GM12878 (cell line): ENCODE data around the gene PTAFR. TPM values are rescaled to one million over a fixed set of nuclear protein-coding genes. Genes with fewer than 3 reads are reported as not detected.

Source experiments
- BCL11A ChIP-seq: IDR thresholded peaks from 2 replicates; pipeline ENCODE4 v1.6.1; 2011; ENCODE audit warnings: low read depth, low read length
- CHD4 ChIP-seq: fragments of 200-600 bp; sonication (generic); IDR thresholded peaks from 2 replicates; pipeline ENCODE4 v1.6.1; 2016; ENCODE audit warnings: mild to moderate bottlenecking
- EP300 ChIP-seq, 2 experiments: fragments of 150-350 bp in 1 of 2; IDR thresholded peaks; 2 replicates each; pipeline ENCODE4 v1.6.1; 2011 to 2012; ENCODE audit warnings: low read depth in 2 of 2, low read length in 2 of 2, borderline replicate concordance in 1 of 2, improper control_type of control experiment in 1 of 2, inconsistent platforms in 1 of 2; ENCODE audit not compliant: control insufficient read depth in 1 of 2
- FOS ChIP-seq: IDR thresholded peaks from 3 replicates; pipeline ENCODE4 v1.6.1; 2011; ENCODE audit warnings: borderline replicate concordance; ENCODE audit not compliant: insufficient read length; ENCODE audit errors: extremely low read depth
- JUND ChIP-seq: IDR thresholded peaks from 2 replicates; pipeline ENCODE4 v1.6.1; 2012; ENCODE audit warnings: low read depth, mild to moderate bottlenecking, low read length, improper control_type of control experiment, moderate library complexity
- MEF2B ChIP-seq: fragments of 450-650 bp; IDR thresholded peaks from 2 replicates; pipeline ENCODE4 v1.6.1; 2018; ENCODE audit warnings: mild to moderate bottlenecking, moderate library complexity; ENCODE audit not compliant: partially characterized antibody, poor library complexity, severe bottlenecking
- NR2C2 ChIP-seq: IDR thresholded peaks from 2 replicates; pipeline ENCODE4 v1.6.1; 2011; ENCODE audit warnings: borderline replicate concordance, low read depth; ENCODE audit not compliant: control insufficient read depth, insufficient read length
- NRF1 ChIP-seq: conservative IDR thresholded peaks from 2 replicates; pipeline ENCODE4 v1.6.1; 2011; ENCODE audit warnings: mild to moderate bottlenecking, low read depth, low read length, improper control_type of control experiment
- PAX5 ChIP-seq: IDR thresholded peaks from 2 replicates; pipeline ENCODE4 v1.6.1; 2011; ENCODE audit warnings: low read depth, low read length, borderline replicate concordance
- POLR2AphosphoS2 ChIP-seq: IDR thresholded peaks from 2 replicates; pipeline ENCODE4 v1.6.1; 2011; ENCODE audit warnings: low read depth, mild to moderate bottlenecking, low read length, improper control_type of control experiment, moderate library complexity
- RAD21 ChIP-seq: IDR thresholded peaks from 2 replicates; pipeline ENCODE4 v1.6.1; 2011; ENCODE audit warnings: mild to moderate bottlenecking, low read depth, low read length, moderate library complexity; ENCODE audit not compliant: insufficient read depth
- RAD51 ChIP-seq: fragments of 450-650 bp; IDR thresholded peaks from 2 replicates; pipeline ENCODE4 v1.6.1; 2016; ENCODE audit warnings: moderate library complexity, mild to moderate bottlenecking, inconsistent platforms
- RCOR1 ChIP-seq: conservative IDR thresholded peaks from 2 replicates; pipeline ENCODE4 v1.6.1; 2012; ENCODE audit warnings: low read depth, low read length, improper control_type of control experiment
- RELA ChIP-seq: fragments of 450-650 bp; IDR thresholded peaks from 2 replicates; pipeline ENCODE4 v1.8.0; 2014; ENCODE audit warnings: borderline replicate concordance; ENCODE audit not compliant: partially characterized antibody
- SIN3A ChIP-seq: IDR thresholded peaks from 2 replicates; pipeline ENCODE4 v1.6.1; 2012; ENCODE audit warnings: low read depth, low read length, improper control_type of control experiment
- TCF7 ChIP-seq: IDR thresholded peaks from 2 replicates; pipeline ENCODE4 v1.6.1; 2014; ENCODE audit warnings: antibody characterized with exemption, borderline replicate concordance
- YY1 ChIP-seq: IDR thresholded peaks from 2 replicates; pipeline ENCODE4 v1.6.1; 2011; ENCODE audit warnings: low read depth, mild to moderate bottlenecking, low read length
- ZBTB11 ChIP-seq: fragments of 450-650 bp; formaldehyde crosslinking; IDR thresholded peaks from 2 replicates; pipeline ENCODE4 v1.5.0; 2022; ENCODE audit warnings: mild to moderate bottlenecking, missing genetic modification characterization
- ZSCAN29 ChIP-seq: fragments of 450-650 bp; IDR thresholded peaks from 2 replicates; pipeline ENCODE4 v1.6.1; 2017; ENCODE audit warnings: mild to moderate bottlenecking, moderate library complexity
- polyA plus RNA-seq, 11 experiments: library from polyadenylated mRNA; depleted of rRNA in 4 of 11; unstranded in 6 of 11; stranded (reverse) in 5 of 11; fragments of >200 nt; fragmentation: Nextera tagmentation in 4 of 11; fragmentation: Illumina TruSeq in 1 of 11; extraction: Ambion mirVana in 4 of 11; extraction: Trizol in 1 of 11; gene quantifications; 1 replicate in 1 of 11; 2 replicates in 10 of 11; pipeline versions ENCODE4 v1.2.1 to v1.2.3, GENCODE V29; 2011 to 2016; ENCODE audit warnings: inconsistent platforms in 2 of 11, missing spikeins in 2 of 11, low read depth in 1 of 11
- total RNA-seq, 4 experiments: library from RNA; depleted of rRNA in 3 of 4; stranded (reverse); fragments of >200 nt in 3 of 4; fragmentation: Illumina TruSeq in 1 of 4; extraction: Trizol in 1 of 4; gene quantifications; 2 replicates each; pipeline versions ENCODE4 v1.2.1 to v1.2.3, GENCODE V29; 2013 to 2021
- TF ChIP-seq, protein P1 (sequence below): fragments of 450-650 bp; IDR thresholded peaks from 2 replicates; pipeline ENCODE4 v1.6.1; 2016; ENCODE audit warnings: mild to moderate bottlenecking
- TF ChIP-seq, protein P2 (sequence below): fragments of 450-650 bp; IDR thresholded peaks from 2 replicates; pipeline ENCODE4 v1.6.1; 2017; ENCODE audit warnings: mild to moderate bottlenecking

Gene PTAFR
- total and polyA plus RNA-seq, 10 of the 15 experiments (the other 5 are each of a cell fraction or from before 2014, with no cell fraction given): 17.5 to 251 (median 27.7) TPM

DNA sequence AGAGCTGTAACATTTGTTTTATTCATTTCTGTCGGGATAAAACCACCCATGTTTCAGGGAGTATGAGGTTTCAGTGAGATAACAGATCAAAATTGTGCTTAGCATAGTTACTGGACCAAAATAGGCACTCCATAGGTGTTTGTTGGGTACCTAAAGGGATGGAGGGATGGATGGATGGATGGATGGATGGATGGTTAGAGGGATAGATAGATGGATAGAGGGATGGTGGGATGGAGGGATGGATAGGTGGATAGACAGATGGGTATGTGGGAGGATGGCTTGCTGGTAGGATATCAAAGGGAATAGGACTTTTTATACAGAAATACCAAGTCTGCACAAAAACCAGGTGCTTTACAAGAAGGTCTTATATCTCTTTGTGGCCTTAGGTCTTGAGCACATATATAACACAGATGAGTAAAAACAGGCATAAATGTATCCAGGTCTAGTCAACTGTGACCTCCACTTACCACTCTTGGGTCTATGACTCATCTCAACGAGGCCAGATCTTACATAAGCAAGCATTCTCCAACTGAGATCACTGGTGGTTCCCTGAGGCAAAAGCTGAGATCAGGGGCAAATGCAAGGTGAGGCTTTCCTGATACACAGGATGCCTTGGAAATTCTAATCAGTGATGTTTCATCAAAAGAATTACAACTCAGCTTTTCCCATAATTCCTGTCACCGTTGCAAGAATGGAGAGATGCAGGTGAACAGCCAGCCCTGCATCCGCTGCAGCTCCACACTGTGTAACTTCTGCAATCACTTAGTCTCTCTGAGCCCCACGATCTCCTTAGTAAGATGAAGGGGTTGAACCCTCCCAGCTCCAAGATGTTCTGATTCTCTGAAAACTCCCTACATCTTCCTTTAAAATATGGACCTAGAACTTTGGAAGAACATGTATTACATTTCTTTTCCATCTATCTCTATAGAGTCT, 32.0 kb downstream of the PTAFR start (continued):
- TF ChIP-seq NR2C2 (no peak), RELA (peak; percentile 28), TCF7 (no peak), JUND (peak; percentile 87), ZSCAN29 (no peak), FOS (no peak), RAD51 (peak; percentile 32; the same call in 1 of the 2 replicates), MEF2B (peak; percentile 78), RAD21 (no peak), YY1 (no peak), SIN3A (no peak), CHD4 (no peak; the same call in 1 of the 2 replicates), PAX5 (peak; percentile 98), ZBTB11 (CRISPR knock-in tag) (no peak), EP300 (IDR thresholded peaks at IDR 0.05; ENCODE audit: borderline replicate concordance in 1 of 2, control insufficient read depth in 1 of 2, low read depth in 2 of 2, low read length in 2 of 2) (peak; percentile 54 to 94; a peak in 3 of 4 replicates), NRF1 (no peak), POLR2AphosphoS2 (no peak), RCOR1 (no peak), BCL11A (peak; percentile 96)
- TF ChIP-seq, protein P1, sequence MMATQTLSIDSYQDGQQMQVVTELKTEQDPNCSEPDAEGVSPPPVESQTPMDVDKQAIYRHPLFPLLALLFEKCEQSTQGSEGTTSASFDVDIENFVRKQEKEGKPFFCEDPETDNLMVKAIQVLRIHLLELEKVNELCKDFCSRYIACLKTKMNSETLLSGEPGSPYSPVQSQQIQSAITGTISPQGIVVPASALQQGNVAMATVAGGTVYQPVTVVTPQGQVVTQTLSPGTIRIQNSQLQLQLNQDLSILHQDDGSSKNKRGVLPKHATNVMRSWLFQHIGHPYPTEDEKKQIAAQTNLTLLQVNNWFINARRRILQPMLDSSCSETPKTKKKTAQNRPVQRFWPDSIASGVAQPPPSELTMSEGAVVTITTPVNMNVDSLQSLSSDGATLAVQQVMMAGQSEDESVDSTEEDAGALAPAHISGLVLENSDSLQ: peak; percentile 42; the same call in 1 of the 2 replicates
- TF ChIP-seq, protein P2, sequence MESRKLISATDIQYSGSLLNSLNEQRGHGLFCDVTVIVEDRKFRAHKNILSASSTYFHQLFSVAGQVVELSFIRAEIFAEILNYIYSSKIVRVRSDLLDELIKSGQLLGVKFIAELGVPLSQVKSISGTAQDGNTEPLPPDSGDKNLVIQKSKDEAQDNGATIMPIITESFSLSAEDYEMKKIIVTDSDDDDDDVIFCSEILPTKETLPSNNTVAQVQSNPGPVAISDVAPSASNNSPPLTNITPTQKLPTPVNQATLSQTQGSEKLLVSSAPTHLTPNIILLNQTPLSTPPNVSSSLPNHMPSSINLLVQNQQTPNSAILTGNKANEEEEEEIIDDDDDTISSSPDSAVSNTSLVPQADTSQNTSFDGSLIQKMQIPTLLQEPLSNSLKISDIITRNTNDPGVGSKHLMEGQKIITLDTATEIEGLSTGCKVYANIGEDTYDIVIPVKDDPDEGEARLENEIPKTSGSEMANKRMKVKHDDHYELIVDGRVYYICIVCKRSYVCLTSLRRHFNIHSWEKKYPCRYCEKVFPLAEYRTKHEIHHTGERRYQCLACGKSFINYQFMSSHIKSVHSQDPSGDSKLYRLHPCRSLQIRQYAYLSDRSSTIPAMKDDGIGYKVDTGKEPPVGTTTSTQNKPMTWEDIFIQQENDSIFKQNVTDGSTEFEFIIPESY: no peak
